Measurements from ENCODE around the gene FSTL4. TPM values are rescaled to one million over a fixed set of nuclear protein-coding genes. Genes with fewer than 3 reads are reported as not detected.

Gene FSTL4
- polyA plus RNA-seq, 1 of the 3 experiments (the other 2 are of a cell fraction): not detected

DNA sequence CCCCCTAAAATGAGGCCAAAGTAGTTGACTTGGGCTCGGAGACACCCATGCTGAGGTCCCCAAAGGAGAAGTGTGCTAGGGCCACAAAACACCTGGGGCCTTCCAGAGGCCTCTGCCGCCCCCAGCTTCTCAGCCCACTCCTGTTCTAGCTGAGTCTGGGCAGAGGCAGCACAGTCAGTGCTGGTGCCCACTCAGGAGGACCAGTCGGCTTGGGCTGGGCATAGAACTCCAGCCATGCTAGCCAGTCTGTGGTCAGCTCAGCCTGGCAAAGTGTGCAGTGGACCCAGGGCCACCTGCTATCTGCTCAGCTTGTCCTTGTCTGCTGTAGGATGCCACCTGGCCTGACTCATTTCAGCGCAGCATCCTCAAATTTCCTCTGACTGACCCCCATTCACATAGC is 254.6 kb downstream of the FSTL4 start:
- Histone ChIP-seq H3K27ac (ENCODE audit: low read depth in 2 of 2, low read length in 1 of 2) (no peak overlapping the region), H3K9me3 (no peaks in the 10 kb centered on the region), H3F3A (replicated peaks; ENCODE audit: insufficient read depth) (no peaks in the 10 kb centered on the region), H3K36me3 (replicated peaks in 1 of 2; ENCODE audit: control insufficient read depth in 1 of 2, insufficient read depth in 2 of 2, low read length in 1 of 2) (no peaks in the 10 kb centered on the region), H3K4me3 (ENCODE audit: low read depth in 2 of 2, low read length in 1 of 2) (no peak overlapping the region), H4K20me1 (ENCODE audit: insufficient read depth) (no peaks in the 10 kb centered on the region), H3K9me2 (no peaks in the 10 kb centered on the region), H3K27me3 (ENCODE audit: insufficient read depth) (no peaks in the 10 kb centered on the region), H3K9ac (no peak overlapping the region), H2AFZ (ENCODE audit: low read depth) (no peak overlapping the region), H3K4me1 (ENCODE audit: control insufficient read depth in 1 of 2, insufficient read depth in 2 of 2, low read depth in 1 of 2, low read length in 1 of 2) (peaks cover 0 to 14% of the 10 kb centered on the region in 2 experiments; a peak in 1 of 4 replicates), H3K4me2 (no peak overlapping the region), H3K79me2 (ENCODE audit: insufficient read depth) (no peaks in the 10 kb centered on the region)
- TF ChIP-seq RAD21 (IDR thresholded peaks at IDR 0.05; ENCODE audit: low read length) (no peak), JUND (IDR thresholded peaks at IDR 0.05) (no peak), SIN3A (IDR thresholded peaks at IDR 0.05; ENCODE audit: borderline replicate concordance, low read depth, low read length) (no peak), ZBTB33 (IDR thresholded peaks at IDR 0.05; ENCODE audit: borderline replicate concordance, low read depth) (no peak), ELF1 (IDR thresholded peaks at IDR 0.05) (no peak), IRF3 (IDR thresholded peaks at IDR 0.05; ENCODE audit: low read depth, low read length) (no peak), NRF1 (IDR thresholded peaks at IDR 0.05; ENCODE audit: low read depth, low read length) (no peak), SMC3 (IDR thresholded peaks at IDR 0.05; ENCODE audit: low read depth, low read length) (no peak), EZH2phosphoT487 (IDR thresholded peaks at IDR 0.05; ENCODE audit: borderline replicate concordance, low read depth) (no peak), USF2 (IDR thresholded peaks at IDR 0.05; ENCODE audit: borderline replicate concordance, low read depth, low read length) (no peak), FOXJ3 (CRISPR knock-in tag; IDR thresholded peaks at IDR 0.05) (no peak)
- 31% methylated on average over 2 of the region's 4 CpGs for WGBS (ENCODE audit: low lambda C conversion rate)
- CTCF ChIA-PET: interaction anchor here (1.6 kb wide), 1 partner anchor 64 kb away, joined by 4 read pairs; no protein-coding TSS in a partner anchor
- POLR2A ChIA-PET: no interaction called here
- DNase-seq: no peak

DNA sequence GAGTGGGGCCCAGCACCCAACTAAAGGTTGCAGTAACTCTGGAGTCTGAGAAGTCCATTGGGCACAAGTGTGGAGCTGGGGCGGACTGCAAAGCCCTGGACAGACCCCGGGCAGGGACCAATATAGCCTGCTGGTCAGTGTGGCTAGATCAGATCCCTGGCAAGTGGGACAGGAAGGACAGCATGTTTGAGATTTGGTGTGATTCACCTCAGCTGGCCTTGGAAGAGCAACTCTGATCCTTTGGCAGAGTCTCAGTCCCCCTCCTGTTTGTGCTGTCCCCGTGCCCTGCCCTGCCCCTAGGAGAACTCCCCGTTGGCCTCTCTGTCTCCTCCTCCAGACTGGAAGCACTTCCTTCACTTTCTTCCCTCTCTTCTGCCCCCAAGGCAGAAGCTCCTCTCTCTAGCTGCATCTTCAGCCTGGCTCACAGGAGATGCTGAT is 255.3 kb downstream of the FSTL4 start:
- H3K27me3 ChIP-seq (ENCODE audit: insufficient read depth): no peaks in the 10 kb centered on the region
- ChIA-PET POLR2A (no interaction called here), CTCF (interaction anchor here (0.9 to 1.6 kb wide), 2 partner anchors 64 to 67 kb away, joined by 4 read pairs; no protein-coding TSS in a partner anchor)
- no peaks in the 10 kb centered on the region for H3K9me3 ChIP-seq
- H3K36me3 ChIP-seq (replicated peaks in 1 of 2; ENCODE audit: control insufficient read depth in 1 of 2, insufficient read depth in 2 of 2, low read length in 1 of 2): no peaks in the 10 kb centered on the region
- H3K9me2 ChIP-seq: no peaks in the 10 kb centered on the region
- H3F3A ChIP-seq (replicated peaks; ENCODE audit: insufficient read depth): no peaks in the 10 kb centered on the region
- H2AFZ ChIP-seq (ENCODE audit: low read depth): no peak overlapping the region
- H3K27ac ChIP-seq (ENCODE audit: low read depth in 2 of 2, low read length in 1 of 2): no peak overlapping the region
- H3K79me2 ChIP-seq (ENCODE audit: insufficient read depth): no peaks in the 10 kb centered on the region
- no peak overlapping the region for H3K4me3 ChIP-seq (ENCODE audit: low read depth in 2 of 2, low read length in 1 of 2)
- TF ChIP-seq RAD21 (IDR thresholded peaks at IDR 0.05; ENCODE audit: low read length) (no peak), TCF12 (IDR thresholded peaks at IDR 0.05) (no peak), JUND (IDR thresholded peaks at IDR 0.05) (no peak), TAF1 (IDR thresholded peaks at IDR 0.05; ENCODE audit: borderline replicate concordance, low read depth, low read length) (no peak), ZBTB33 (IDR thresholded peaks at IDR 0.05; ENCODE audit: borderline replicate concordance, low read depth) (no peak), MXI1 (IDR thresholded peaks at IDR 0.05; ENCODE audit: low read depth, low read length) (no peak), EP300 (IDR thresholded peaks at IDR 0.05; ENCODE audit: borderline replicate concordance in 1 of 2, low read depth in 1 of 2, low read length in 1 of 2) (no peak), TEAD4 (IDR thresholded peaks at IDR 0.05; ENCODE audit: borderline replicate concordance, insufficient read depth) (no peak), YY1 (IDR thresholded peaks at IDR 0.05; ENCODE audit: low read depth) (no peak)
- TF ChIP-seq, protein P1, sequence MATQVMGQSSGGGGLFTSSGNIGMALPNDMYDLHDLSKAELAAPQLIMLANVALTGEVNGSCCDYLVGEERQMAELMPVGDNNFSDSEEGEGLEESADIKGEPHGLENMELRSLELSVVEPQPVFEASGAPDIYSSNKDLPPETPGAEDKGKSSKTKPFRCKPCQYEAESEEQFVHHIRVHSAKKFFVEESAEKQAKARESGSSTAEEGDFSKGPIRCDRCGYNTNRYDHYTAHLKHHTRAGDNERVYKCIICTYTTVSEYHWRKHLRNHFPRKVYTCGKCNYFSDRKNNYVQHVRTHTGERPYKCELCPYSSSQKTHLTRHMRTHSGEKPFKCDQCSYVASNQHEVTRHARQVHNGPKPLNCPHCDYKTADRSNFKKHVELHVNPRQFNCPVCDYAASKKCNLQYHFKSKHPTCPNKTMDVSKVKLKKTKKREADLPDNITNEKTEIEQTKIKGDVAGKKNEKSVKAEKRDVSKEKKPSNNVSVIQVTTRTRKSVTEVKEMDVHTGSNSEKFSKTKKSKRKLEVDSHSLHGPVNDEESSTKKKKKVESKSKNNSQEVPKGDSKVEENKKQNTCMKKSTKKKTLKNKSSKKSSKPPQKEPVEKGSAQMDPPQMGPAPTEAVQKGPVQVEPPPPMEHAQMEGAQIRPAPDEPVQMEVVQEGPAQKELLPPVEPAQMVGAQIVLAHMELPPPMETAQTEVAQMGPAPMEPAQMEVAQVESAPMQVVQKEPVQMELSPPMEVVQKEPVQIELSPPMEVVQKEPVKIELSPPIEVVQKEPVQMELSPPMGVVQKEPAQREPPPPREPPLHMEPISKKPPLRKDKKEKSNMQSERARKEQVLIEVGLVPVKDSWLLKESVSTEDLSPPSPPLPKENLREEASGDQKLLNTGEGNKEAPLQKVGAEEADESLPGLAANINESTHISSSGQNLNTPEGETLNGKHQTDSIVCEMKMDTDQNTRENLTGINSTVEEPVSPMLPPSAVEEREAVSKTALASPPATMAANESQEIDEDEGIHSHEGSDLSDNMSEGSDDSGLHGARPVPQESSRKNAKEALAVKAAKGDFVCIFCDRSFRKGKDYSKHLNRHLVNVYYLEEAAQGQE (IDR thresholded peaks at IDR 0.05; ENCODE audit: low read depth, low read length): no peak
- no peak for DNase-seq
- no peak overlapping the region for H3K4me2 ChIP-seq
- peaks cover 0 to 14% of the 10 kb centered on the region in 2 experiments; a peak in 1 of 4 replicates for H3K4me1 ChIP-seq (ENCODE audit: control insufficient read depth in 1 of 2, insufficient read depth in 2 of 2, low read depth in 1 of 2, low read length in 1 of 2)
- no peaks in the 10 kb centered on the region for H4K20me1 ChIP-seq (ENCODE audit: insufficient read depth)
- 37% methylated on average over 2 of the region's 4 CpGs for WGBS (ENCODE audit: low lambda C conversion rate)
- H3K9ac ChIP-seq: no peak overlapping the region

All from SK-N-SH (cell line).